Stimulated activated CD8-positive, alpha-beta memory T cell treated with anti-CD3 and anti-CD28 coated beads, Interleukin-15, amount 100 ng/mL, for 1 hour (primary cell): ENCODE data around the gene CWC25.

Experiments used
- DNase-seq: peaks from one replicate; pipeline ENCODE4 v3.0.0-alpha.2; 2020; ENCODE audit warnings: low read depth

The CWC25 gene

DNA sequence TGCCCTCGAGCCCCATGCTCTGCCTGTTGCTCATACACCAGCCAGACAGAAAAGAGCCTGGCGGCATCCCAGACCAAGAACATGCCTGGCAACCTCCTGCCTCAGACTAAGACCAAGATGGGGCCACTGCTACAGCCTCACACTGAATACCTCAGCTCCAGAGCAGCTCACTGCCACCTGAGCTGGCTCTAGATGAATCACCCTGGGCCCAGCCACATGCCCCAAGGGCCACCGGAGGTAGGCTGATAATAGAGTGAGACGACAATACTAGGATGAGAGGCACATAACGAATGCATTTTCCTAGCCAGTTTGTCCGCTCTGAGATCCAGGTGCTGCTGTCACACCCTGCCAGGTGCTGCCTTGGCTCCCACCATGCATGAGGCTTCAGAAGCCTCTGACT, 38.7 kb downstream of the CWC25 start:
- no peak for DNase-seq

DNA sequence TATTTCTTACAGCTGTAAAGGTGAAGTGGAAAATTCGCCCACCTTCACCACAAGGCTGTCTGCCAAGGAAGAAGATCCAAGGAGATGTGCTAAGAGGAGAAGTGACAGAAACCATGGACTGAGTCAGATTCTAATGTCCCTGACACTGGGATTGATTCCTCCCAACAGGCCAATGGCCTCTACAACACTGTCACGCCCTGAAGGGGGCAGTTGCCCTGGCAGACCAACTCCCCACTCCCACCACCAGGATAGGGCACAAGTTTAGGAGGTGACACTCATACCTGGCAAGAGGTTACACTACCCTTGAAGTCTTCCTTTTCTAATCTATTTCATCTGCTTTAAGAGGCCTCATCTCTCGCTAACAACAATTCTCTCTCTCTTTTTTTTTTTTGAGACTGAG, 41.9 kb downstream of the CWC25 start:
- DNase-seq: no peak

DNA sequence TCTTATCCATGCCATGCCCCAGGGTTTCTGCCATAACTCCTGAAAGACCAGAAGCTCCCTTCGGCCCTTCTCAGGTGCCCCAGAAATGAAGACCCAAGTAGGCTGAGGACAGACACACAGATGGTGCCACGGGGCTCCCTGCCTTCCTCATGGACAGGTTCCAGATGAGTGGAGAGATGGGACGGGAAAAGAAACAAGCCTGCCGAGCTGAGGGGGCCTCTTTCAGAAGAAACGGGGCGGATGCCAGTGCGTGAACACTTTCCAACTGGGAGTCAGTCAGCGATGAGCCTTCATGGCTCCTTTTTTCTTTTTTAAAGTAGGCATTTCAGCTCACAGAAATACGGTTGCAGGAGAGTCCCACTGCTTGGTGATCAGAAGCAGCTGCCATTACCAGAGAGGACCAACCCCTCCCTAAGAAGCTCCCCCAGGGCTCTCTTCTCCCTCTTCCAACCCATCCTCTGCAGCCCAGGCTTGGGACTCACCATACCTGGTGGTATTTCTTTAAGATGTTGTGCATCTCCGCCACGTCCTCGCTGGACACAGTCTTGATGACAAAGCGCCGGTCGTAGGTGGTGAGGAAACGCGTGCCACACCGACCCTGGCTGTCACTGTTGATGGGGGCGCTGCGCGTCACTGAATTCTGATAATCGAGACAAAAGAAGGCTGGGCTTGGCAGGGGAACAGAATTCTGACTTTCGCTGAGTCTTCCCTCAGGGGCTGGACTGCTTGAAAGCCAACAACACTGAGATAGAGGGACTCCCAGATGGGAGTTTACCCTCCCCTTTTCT, 45.0 kb downstream of the CWC25 start:
- no peak for DNase-seq

DNA sequence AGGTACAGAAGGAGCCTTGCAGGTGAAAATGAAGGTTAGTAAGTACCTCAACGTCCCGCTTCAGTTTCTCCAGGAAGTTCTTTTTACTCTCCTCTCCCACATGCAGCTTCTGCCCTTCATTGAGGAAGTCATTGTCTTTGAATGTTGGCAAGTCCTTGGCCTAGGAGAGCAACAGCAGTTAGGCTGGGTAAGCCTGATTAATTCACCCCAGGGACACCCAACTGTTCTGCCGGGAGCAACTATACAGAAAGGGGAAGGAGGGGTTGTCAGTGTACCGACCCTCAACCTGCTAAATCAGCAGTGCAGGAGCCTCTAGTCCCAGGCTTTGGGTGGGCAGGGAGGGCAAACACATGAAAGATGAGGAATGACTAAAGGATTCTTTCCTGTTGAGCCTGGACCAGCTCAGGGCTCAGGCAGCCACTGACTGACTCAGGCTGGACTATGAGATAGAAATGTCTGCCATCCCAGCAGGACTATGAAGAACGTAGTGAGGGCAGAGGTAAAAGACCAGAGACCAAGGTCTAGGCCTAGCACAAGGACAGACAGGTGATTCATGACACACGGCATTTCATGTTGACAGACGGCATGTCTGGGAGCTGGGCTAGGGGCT, 47.4 kb downstream of the CWC25 start:
- no peak for DNase-seq

DNA sequence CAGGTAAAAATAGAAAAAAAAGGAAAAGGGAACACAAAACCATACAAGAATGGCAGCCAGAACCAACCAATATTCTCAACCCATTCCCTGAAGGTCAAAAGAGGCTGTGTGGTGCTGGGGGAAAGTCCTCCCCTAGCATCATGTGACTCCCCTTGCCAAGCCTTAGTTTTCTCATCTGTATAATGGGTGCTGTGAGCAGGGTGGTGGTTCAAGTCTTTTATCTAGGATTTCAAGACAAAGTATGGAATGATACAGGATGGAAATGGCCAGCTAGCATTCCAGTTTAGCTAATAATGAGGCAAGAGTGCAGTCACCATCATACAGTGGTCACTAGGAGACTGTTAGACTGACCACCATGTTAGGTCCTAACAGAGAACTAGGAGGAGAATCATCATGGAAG, 51.9 kb downstream of the CWC25 start:
- no peak for DNase-seq

DNA sequence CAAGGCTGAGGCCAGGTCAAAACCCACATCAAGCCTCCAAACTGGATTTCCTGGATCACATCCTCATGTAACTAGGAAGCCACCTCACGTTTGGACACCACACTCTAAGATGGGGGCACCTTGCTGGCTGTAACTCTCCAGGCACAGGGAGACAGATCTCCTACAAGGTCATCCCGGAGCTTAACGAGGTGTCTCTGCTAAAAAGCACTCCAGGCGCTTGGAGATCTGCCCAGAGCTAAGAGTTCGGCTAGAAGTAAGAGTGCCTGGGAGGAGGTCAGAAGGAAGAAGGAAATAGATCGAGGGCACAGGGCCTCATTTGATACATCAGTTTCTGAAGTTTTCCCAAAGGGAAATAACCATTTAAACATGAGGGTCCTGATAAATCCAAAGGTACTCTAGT, 56.7 kb downstream of the CWC25 start:
- DNase-seq: no peak

DNA sequence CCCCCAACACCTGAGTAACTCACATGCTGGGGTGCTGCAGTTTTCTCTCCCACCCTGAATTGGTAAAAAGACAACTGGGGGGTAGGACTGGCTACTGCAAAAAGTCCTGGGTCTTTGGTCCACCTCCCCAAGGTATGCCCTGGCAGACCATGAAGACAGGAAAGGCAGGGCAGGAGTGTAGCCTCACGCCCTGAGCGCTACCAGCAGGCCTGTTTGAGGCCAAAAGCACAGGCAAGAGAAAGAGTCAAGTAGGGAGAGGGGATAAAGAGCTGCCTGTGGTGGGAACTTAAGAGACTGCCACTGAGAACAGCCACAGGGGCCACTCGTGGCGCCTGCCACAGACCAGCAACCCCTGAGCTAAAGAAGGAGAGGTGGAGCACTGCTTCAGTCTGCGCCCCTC, 58.8 kb downstream of the CWC25 start:
- no peak for DNase-seq

DNA sequence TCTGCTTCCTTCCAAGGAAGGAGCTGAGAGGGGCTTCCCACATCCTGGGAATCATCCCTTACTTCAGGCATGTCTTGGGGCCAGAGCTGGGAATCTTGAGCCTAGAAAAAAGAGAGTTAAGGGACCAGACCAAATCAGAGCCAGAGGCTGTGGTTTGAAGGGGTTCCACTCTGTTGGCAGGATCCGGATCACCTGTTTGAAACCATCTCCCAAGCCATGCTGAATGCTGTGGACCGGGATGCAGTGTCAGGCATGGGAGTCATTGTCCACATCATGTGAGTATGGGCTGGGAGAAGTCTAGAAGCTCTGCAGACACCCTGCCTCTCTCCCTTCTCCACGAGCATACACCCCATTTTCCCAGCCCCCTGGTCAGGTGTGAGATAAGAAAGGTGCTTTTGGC, 62.9 kb downstream of the CWC25 start:
- DNase-seq: no peak

DNA sequence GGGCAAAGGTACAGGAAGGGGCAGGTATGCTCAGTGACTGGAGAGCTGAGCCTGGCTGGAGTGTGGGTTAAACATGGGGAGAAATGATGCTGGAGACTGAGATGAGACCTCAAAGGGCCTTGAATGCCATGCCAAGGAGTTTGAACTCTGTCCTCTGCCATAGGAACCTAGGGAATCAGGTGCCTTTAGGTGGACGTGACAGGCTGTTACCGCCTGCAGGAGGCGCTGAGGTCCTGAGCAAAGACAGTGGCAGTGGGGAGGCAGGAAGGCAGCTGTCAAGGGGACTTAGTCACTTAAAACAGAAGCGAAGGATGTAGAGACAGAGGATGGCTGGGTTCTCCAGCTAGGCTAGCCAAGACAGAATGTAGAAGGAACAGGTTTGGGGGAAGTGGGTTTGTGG, 63.5 kb downstream of the CWC25 start:
- DNase-seq: no peak

DNA sequence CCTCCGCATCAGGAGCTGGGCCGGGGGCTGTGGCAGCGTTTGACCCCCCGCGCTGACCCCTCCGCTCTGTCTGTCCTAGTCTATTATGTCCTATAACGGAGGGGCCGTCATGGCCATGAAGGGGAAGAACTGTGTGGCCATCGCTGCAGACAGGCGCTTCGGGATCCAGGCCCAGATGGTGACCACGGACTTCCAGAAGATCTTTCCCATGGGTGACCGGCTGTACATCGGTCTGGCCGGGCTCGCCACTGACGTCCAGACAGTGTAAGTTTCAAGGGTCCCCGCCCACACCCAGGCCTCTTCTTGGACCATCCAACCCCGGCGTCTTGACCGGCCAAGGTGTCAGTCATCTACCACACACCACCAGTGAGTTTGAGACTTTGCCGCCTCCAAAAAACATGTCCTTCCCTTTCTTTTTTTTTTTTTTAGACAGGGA, 72.0 kb downstream of the CWC25 start:
- no peak for DNase-seq

DNA sequence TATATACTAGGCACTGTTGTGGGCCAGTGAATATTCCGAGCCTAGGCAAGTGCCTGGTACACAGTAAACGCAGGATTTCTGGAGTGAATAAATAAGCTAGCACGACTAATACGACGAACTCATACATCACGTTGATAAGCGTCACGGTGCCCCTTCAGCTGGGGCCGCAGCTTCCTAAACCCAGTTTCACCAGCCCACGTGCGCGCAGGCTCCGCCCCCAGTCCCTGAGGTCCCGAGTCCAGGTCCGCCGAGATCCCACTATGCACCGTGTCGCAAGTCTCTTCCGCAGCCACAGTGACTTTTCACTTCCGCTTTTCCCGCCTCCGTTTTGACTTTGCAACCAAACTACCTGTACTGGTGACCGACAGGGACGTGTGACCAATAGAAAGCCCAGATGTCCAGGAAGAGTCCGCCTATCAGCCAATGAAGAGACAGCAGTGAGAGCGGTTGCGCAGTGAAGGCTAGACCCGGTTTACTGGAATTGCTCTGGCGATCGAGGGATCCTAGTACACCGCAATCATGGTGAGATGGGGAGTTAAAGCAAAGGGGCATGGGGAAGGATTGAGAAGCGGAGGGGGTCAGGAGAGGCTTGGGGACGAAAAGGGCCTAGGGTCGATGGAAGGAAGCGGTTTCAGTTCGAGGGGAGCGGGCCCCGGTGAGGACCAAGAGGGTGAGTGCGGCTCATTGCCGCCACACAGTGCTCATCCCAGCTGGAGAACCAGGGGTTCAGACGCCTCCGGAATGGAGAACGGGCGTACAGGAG, 72.6 kb downstream of the CWC25 start, which contains the start of gene PSMB3:
Gene PSMB3, plus strand, starts transcription at position 434 of the 763 bp plus-strand sequence. Its CDS starts 86 bp downstream, at position 520.
- DNase-seq: peak; percentile 93

DNA sequence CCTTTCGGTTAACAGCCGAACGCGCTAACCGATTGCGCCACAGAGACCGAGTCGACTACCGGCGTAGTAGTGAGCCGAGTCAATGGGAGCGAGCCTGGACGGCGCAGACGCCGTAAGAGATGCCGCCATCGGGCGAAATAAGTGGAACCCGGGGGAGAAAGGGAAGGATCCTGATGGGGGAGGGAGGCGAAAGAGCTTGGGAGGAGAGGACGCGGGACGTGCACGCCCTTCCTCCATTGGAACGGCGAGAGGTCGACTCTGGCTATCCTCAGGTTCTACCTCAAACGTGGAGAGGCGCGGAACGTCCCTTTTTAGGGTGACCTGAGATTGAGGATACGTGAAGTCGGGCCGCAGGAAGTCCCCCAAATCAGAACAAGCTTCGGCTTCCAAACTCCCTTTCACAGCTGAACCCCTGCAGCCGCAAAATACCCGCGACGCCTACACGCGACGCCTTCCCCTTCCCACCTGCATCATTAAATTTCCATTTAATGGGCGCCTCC, 73.3 kb downstream of the CWC25 start:
- DNase-seq: peak; percentile 68

DNA sequence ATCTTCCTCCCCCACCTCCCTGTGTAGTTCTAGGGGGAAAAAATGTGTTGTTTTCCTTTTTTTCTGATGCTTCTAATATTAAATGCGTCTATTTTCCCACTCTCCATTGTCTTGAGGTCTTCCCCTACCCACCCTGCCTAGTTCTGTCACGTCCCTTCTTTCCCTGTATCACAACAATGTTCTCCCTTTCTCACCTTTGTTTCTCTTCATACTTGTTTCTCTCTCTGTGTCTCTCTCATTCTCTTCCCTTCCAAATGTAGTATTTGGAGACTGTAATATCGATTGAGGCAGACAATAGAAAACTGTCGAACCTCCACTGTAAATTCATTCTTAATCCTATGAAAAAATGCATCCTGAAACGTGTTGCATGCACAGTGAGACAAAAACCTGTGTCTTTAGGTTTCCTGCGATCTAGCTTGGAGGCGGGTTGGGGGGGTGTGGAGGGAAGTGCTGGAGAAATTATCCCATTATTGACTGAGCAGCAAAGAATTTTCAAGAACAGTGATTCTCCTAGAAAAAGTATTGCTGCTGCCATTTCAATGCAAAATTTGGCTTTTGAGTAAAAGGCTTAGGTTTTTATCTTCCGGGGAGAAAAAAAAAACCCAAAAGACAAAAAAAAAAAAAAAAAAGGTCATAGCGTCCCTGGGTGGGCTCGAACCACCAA, 73.8 kb downstream of the CWC25 start:
- DNase-seq: no peak
